MCF 10A (cell line): ENCODE data around the gene TUBGCP6. TPM values are rescaled to one million over a fixed set of nuclear protein-coding genes. Genes with fewer than 3 reads are reported as not detected.
"Not testable (repeated sequence)": the region's sequence is repeated elsewhere in the genome, so short reads cannot be mapped to it uniquely, and the experiment has no call there.

Experiments used
- BruUV-seq: library from RNA; stranded (reverse); fragments of 400-500 nt; replicated peaks from 2 replicates; lab custom pipeline; 2021; lab: Mats Ljungman, UMichigan
- CTCF ChIA-PET: fragments of 300-600 bp; sonication (Branson Sonifier 250); formaldehyde crosslinking; extraction: SDS; loops from one replicate; lab custom pipeline; 2021; ENCODE audit warnings: antibody characterized with exemption, inconsistent platforms; lab: Yijun Ruan, JAX
- POLR2A ChIA-PET: fragments of 300-600, 350-650 bp; sonication (Branson Sonifier 250); formaldehyde crosslinking; extraction: SDS; loops from one replicate; lab custom pipeline; 2020; ENCODE audit warnings: antibody characterized with exemption, inconsistent platforms; lab: Yijun Ruan, JAX
- DNase-seq: peaks from one replicate; pipeline ENCODE4 v3.0.0-alpha.2; 2018; ENCODE audit not compliant: unreplicated experiment
- H3K27ac Mint-ChIP-seq: one replicate; pipeline ENCODE4 v1.8.0; 2022; ENCODE audit warnings: mild to moderate bottlenecking, low read depth, mixed read lengths; ENCODE audit not compliant: unreplicated experiment
- H3K27me3 Mint-ChIP-seq: one replicate; pipeline ENCODE4 v1.8.0; 2022; ENCODE audit warnings: mixed read lengths; ENCODE audit not compliant: insufficient read depth, unreplicated experiment
- H3K36me3 Mint-ChIP-seq: one replicate; pipeline ENCODE4 v1.8.0; 2022; ENCODE audit warnings: mild to moderate bottlenecking, moderate library complexity, mixed read lengths; ENCODE audit not compliant: insufficient read depth, unreplicated experiment
- H3K4me1 Mint-ChIP-seq: one replicate; pipeline ENCODE4 v1.8.0; 2022; ENCODE audit warnings: mixed read lengths; ENCODE audit not compliant: insufficient read depth, unreplicated experiment
- H3K4me3 Mint-ChIP-seq: one replicate; pipeline ENCODE4 v1.8.0; 2022; ENCODE audit warnings: mild to moderate bottlenecking, moderate library complexity, mixed read lengths; ENCODE audit not compliant: unreplicated experiment
- H3K9me3 Mint-ChIP-seq: one replicate; pipeline ENCODE4 v1.8.0; 2022; ENCODE audit warnings: mixed read lengths; ENCODE audit not compliant: unreplicated experiment
- CTCF ChIP-seq: fragments of 200-600 bp; IDR thresholded peaks from one replicate; pipeline ENCODE4 v1.8.0; 2022; ENCODE audit warnings: antibody characterized with exemption, mild to moderate bottlenecking; ENCODE audit not compliant: unreplicated experiment
- intact Hi-C: fragments of 100-400 bp; cut with micrococcal nuclease; formaldehyde crosslinking; loops from 2 replicates; pipeline ENCODE4 v1.14.1; 2022
- total RNA-seq: library from RNA; stranded (reverse); gene quantifications from 2 replicates; pipeline ENCODE4 v1.2.3, GENCODE V29; 2022

The TUBGCP6 gene
- total RNA-seq, 1 experiment from 2014 or later = 27.9 TPM

- TF ChIP-seq CTCF = no peak
- Mint-ChIP-seq H3K27me3 (peaks cover 18% of the 10 kb centered on the region), H3K36me3 (peaks cover 6% of the 10 kb centered on the region), H3K4me1 (no peaks in the 10 kb centered on the region), H3K9me3 (no peaks in the 10 kb centered on the region), H3K4me3 (peak overlapping the region; percentile 68), H3K27ac (no peak overlapping the region)
- DNase-seq = no peak
- no TSS peak for BruUV-seq
- ChIA-PET CTCF (interaction anchor here (0.6 to 1.1 kb wide), 2 partner anchors 19 to 179 kb away, joined by 4 read pairs; no protein-coding TSS in a partner anchor), POLR2A (no interaction called here)
- intact Hi-C loops = no loop called here
Measured at GRCh38 chr22:50171319-50171964, 73.4 kb downstream of the TUBGCP6 start.

- Mint-ChIP-seq H3K27ac (no peak within 1 kb of the TSS), H3K4me3 (peak within 1 kb of the TSS; percentile 68), H3K4me1 (no peaks in the 10 kb centered on the region), H3K27me3 (peaks cover 18% of the 10 kb centered on the region), H3K9me3 (no peaks in the 10 kb centered on the region), H3K36me3 (peaks cover 6% of the 10 kb centered on the region)
- no peak for TF ChIP-seq CTCF
- DNase-seq = no peak
- no TSS peak for BruUV-seq
- intact Hi-C loops = no loop called here
- POLR2A ChIA-PET = no interaction called here
- CTCF ChIA-PET = interaction anchor here (1.1 kb wide), 1 partner anchor 20 kb away, joined by 4 read pairs; no protein-coding TSS in a partner anchor
Measured at GRCh38 chr22:50170453-50171318, 74.1 kb downstream of the TUBGCP6 start, which contains the start of gene PANX2. TSS of gene PANX2 (plus strand) at chr22:50170731. CDS start at chr22:50170731, 0 bp downstream.

- intact Hi-C loops = no loop called here
- peaks cover 6% of the 10 kb centered on the region for H3K36me3 Mint-ChIP-seq
- H3K27me3 Mint-ChIP-seq = peaks cover 18% of the 10 kb centered on the region
- ChIA-PET CTCF (no interaction called here), POLR2A (no interaction called here)
- no peaks in the 10 kb centered on the region for H3K4me1 Mint-ChIP-seq
- no TSS peak for BruUV-seq
- TF ChIP-seq CTCF = no peak
- H3K27ac Mint-ChIP-seq = no peak overlapping the region
- no peaks in the 10 kb centered on the region for H3K9me3 Mint-ChIP-seq
- no peak for DNase-seq
- H3K4me3 Mint-ChIP-seq = peak overlapping the region; percentile 56
Measured at GRCh38 chr22:50169774-50170341, 75.0 kb downstream of the TUBGCP6 start.

- H3K9me3 Mint-ChIP-seq = no peaks in the 10 kb centered on the region
- TF ChIP-seq CTCF = no peak
- H3K27me3 Mint-ChIP-seq = peaks cover 18% of the 10 kb centered on the region
- BruUV-seq = no TSS peak
- H3K4me1 Mint-ChIP-seq = no peaks in the 10 kb centered on the region
- H3K36me3 Mint-ChIP-seq = peaks cover 6% of the 10 kb centered on the region
- CTCF ChIA-PET = no interaction called here
- no peak overlapping the region for H3K27ac Mint-ChIP-seq
- H3K4me3 Mint-ChIP-seq = peak overlapping the region; percentile 55
- intact Hi-C loops = no loop called here
- POLR2A ChIA-PET = no interaction called here
- DNase-seq = no peak
Measured at GRCh38 chr22:50169181-50169759, 75.6 kb downstream of the TUBGCP6 start.

- POLR2A ChIA-PET, CTCF ChIA-PET, BruUV-seq, H3K27ac Mint-ChIP-seq, H3K9me3 Mint-ChIP-seq, intact Hi-C loops, DNase-seq, H3K4me1 Mint-ChIP-seq, H3K36me3 Mint-ChIP-seq: not testable (repeated sequence)
- H3K4me3 Mint-ChIP-seq = peak overlapping the region; percentile 55
- H3K27me3 Mint-ChIP-seq = peaks cover 18% of the 10 kb centered on the region
Measured at GRCh38 chr22:50168490-50169180, 76.2 kb downstream of the TUBGCP6 start.
